CD14-positive monocyte (primary cell): Measurements from ENCODE around the gene ANKRD13B. TPM values are rescaled to one million over a fixed set of nuclear protein-coding genes. Genes with fewer than 3 reads are reported as not detected.
A peak's percentile ranks its signal among the peaks of the same experiment; 100 is the strongest.

Source experiments
- DNase-seq, 3 donors: peaks; one replicate each; pipeline ENCODE4 v3.0.0-alpha.2; 2011 to 2022
- H2AFZ ChIP-seq: 2 replicates; pipeline ENCODE4 v1.6.0; 2012; ENCODE audit warnings: mild to moderate bottlenecking, low read depth, low read length, inconsistent platforms; ENCODE audit not compliant: insufficient read depth, poor library complexity, severe bottlenecking
- H3K27ac ChIP-seq, 2 donors: 1 replicate in 1 of 2; 2 replicates in 1 of 2; pipeline ENCODE4 v1.5.1; 2012 to 2013; ENCODE audit warnings: low read length in 2 of 2, control low read depth in 1 of 2, inconsistent platforms in 1 of 2, low read depth in 1 of 2, mild to moderate bottlenecking in 1 of 2
- H3K27me3 ChIP-seq, 2 donors: one replicate each; pipeline versions ENCODE4 v1.6.0 to v1.6.1; 2011 to 2013; ENCODE audit warnings: low read length in 2 of 2; ENCODE audit not compliant: control insufficient read depth in 2 of 2, insufficient read depth in 2 of 2
- H3K36me3 ChIP-seq, 2 donors: replicated peaks in 1 of 2; 1 replicate in 1 of 2; 2 replicates in 1 of 2; pipeline versions ENCODE4 v1.5.1 to v1.6.1; 2012 to 2013; ENCODE audit warnings: low read length in 2 of 2, control low read depth in 1 of 2, inconsistent platforms in 1 of 2, mild to moderate bottlenecking in 1 of 2; ENCODE audit not compliant: insufficient read depth in 2 of 2, control insufficient read depth in 1 of 2
- H3K4me1 ChIP-seq, 2 donors: 1 replicate in 1 of 2; 2 replicates in 1 of 2; pipeline versions ENCODE4 v1.5.1 to v1.6.1; 2012 to 2013; ENCODE audit warnings: low read length in 2 of 2, control low read depth in 1 of 2, inconsistent platforms in 1 of 2, mild to moderate bottlenecking in 1 of 2, moderate library complexity in 1 of 2; ENCODE audit not compliant: insufficient read depth in 2 of 2, control insufficient read depth in 1 of 2
- H3K4me2 ChIP-seq: replicated peaks from 2 replicates; pipeline ENCODE3; 2012; ENCODE audit warnings: low read length, moderate library complexity, mild to moderate bottlenecking; ENCODE audit not compliant: poor library complexity, severe bottlenecking; ENCODE audit errors: extremely low read depth
- H3K4me3 ChIP-seq, 3 experiments: fragments of 200-600 bp in 1 of 3; sonication (generic) in 1 of 3; replicated peaks in 1 of 3; 1 replicate in 2 of 3; 2 replicates in 1 of 3; pipeline ENCODE4 v1.5.1; 2011 to 2013; ENCODE audit warnings: low read length in 3 of 3, mild to moderate bottlenecking in 3 of 3, control low read depth in 2 of 3, low read depth in 2 of 3, inconsistent platforms in 1 of 3, moderate library complexity in 1 of 3
- H3K79me2 ChIP-seq: 2 replicates; pipeline ENCODE4 v1.6.0; 2012; ENCODE audit warnings: mild to moderate bottlenecking, control low read depth, inconsistent platforms, low read length, moderate library complexity; ENCODE audit not compliant: insufficient read depth
- H3K9ac ChIP-seq: 2 replicates; pipeline ENCODE4 v1.6.0; 2017; ENCODE audit warnings: low read length, mild to moderate bottlenecking; ENCODE audit not compliant: insufficient read depth, poor library complexity, severe bottlenecking
- H3K9me3 ChIP-seq, 2 donors: replicated peaks in 1 of 2; 1 replicate in 1 of 2; 2 replicates in 1 of 2; pipeline versions ENCODE4 v1.5.1 to v1.6.1; 2012 to 2013; ENCODE audit warnings: low read length in 2 of 2, control low read depth in 1 of 2; ENCODE audit not compliant: control insufficient read depth in 1 of 2, insufficient read depth in 1 of 2
- H4K20me1 ChIP-seq: 2 replicates; pipeline ENCODE4 v1.6.0; 2012; ENCODE audit warnings: mild to moderate bottlenecking, low read length, control low read depth, moderate library complexity; ENCODE audit not compliant: insufficient read depth
- H3K27ac Mint-ChIP-seq, 7 donors: one replicate each; pipeline ENCODE4 v1.8.0; 2020; ENCODE audit warnings: mild to moderate bottlenecking in 7 of 7, mixed read lengths in 7 of 7, moderate library complexity in 6 of 7, inconsistent platforms in 2 of 7
- H3K27me3 Mint-ChIP-seq, 3 donors: one replicate each; pipeline ENCODE4 v1.8.0; 2021 to 2022; ENCODE audit warnings: low read depth in 3 of 3, mild to moderate bottlenecking in 3 of 3, mixed read lengths in 3 of 3, moderate library complexity in 3 of 3, inconsistent platforms in 1 of 3
- H3K36me3 Mint-ChIP-seq, 2 donors: one replicate each; pipeline ENCODE4 v1.8.0; 2020; ENCODE audit warnings: mixed read lengths in 2 of 2, inconsistent platforms in 1 of 2, mild to moderate bottlenecking in 1 of 2
- H3K4me1 Mint-ChIP-seq: one replicate; pipeline ENCODE4 v1.8.0; 2020; ENCODE audit warnings: mild to moderate bottlenecking, mixed read lengths
- H3K4me3 Mint-ChIP-seq, 2 donors: one replicate each; pipeline ENCODE4 v1.8.0; 2020; ENCODE audit warnings: mild to moderate bottlenecking in 2 of 2, mixed read lengths in 2 of 2, moderate library complexity in 1 of 2
- H3K9me3 Mint-ChIP-seq, 7 donors: one replicate each; pipeline ENCODE4 v1.8.0; 2020 to 2022; ENCODE audit warnings: mixed read lengths in 7 of 7, mild to moderate bottlenecking in 6 of 7, moderate library complexity in 6 of 7, inconsistent platforms in 2 of 7
- WGBS: methylation state at CpG from one replicate; pipeline ENCODE4 v1.1.5; 2013; ENCODE audit warnings: missing lambda C conversion rate; ENCODE audit not compliant: insufficient coverage; 5-methylcytosine and 5-hydroxymethylcytosine counted together
- intact Hi-C, 2 donors: fragments of 100-400 bp; cut with micrococcal nuclease; formaldehyde crosslinking; loops; one replicate each; pipeline versions ENCODE4 v1.15.0 to v1.15.1; 2023
- polyA plus RNA-seq, 3 donors: library from polyadenylated mRNA; depleted of rRNA in 1 of 3; unstranded in 2 of 3; stranded (reverse) in 1 of 3; fragments of 300-500 nt in 2 of 3; fragments of >200 nt in 1 of 3; fragmentation: Illumina TruSeq in 2 of 3; gene quantifications; 1 replicate in 2 of 3; 2 replicates in 1 of 3; pipeline ENCODE4 v1.2.3, GENCODE V29; 2012 to 2021
- TF ChIP-seq, protein P1 (sequence below): fragments of 200-600 bp; IDR thresholded peaks from one replicate; pipeline ENCODE4 v1.8.0; 2022; ENCODE audit warnings: antibody characterized with exemption, mild to moderate bottlenecking

The ANKRD13B gene
- polyA plus RNA-seq, 3 donors = 0.37 TPM; not detected in 2

DNA sequence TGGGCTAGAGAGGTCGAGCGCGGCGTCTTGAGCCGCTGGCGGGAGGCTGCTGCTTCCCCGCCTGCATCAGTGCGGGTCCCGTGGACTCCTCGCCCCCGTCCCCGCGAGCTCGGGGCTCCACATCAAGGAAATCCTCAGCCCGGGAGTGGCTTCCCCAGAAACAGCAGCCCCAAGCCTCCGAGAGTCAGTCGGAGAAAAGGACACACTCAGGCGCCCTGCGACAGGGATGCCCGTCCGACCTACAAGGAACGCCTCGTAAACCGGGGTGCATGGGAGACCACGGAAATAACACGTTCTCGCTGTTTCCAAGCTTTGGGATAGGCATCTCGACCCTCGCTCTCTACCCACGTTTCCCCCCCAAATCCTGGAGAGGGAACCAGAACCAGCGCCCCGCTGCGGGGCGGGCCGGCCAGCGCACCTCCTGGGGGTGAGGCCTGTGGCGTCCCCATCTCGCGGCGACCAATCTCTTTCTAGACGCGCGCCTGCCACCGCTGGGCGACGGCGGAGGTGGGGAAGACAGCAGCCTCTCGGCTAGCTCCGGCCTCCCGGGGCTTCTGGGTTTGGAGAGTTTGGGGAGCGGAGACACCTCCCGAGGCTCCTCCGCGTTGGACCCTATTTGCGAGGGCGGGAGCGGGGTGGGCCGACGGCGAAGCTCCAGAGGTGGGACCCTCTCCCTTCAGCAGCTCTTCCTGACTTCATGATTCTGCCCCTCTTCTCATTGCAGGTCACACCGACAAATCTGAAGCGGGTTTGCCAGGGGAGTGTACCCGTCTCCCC lies 25.2 kb upstream of the ANKRD13B start:
- no peaks in the 10 kb centered on the region for H3K9me3 Mint-ChIP-seq
- Histone ChIP-seq H3K4me2 (peak overlapping the region; percentile 100), H4K20me1 (peaks cover 18% of the 10 kb centered on the region), H3K36me3 (no peaks in the 10 kb centered on the region), H3K79me2 (peaks cover 37% of the 10 kb centered on the region), H3K4me3 (peak overlapping the region; percentile 76 to 97 (median 87)), H3K27ac (peak overlapping the region; percentile 64 to 70), H3K27me3 (no peaks in the 10 kb centered on the region), H2AFZ (peak overlapping the region; percentile 96), H3K9ac (peak overlapping the region; percentile 57), H3K4me1 (peaks cover 35 to 45% of the 10 kb centered on the region in 2 donors), H3K9me3 (no peaks in the 10 kb centered on the region)
- TF ChIP-seq, protein P1, sequence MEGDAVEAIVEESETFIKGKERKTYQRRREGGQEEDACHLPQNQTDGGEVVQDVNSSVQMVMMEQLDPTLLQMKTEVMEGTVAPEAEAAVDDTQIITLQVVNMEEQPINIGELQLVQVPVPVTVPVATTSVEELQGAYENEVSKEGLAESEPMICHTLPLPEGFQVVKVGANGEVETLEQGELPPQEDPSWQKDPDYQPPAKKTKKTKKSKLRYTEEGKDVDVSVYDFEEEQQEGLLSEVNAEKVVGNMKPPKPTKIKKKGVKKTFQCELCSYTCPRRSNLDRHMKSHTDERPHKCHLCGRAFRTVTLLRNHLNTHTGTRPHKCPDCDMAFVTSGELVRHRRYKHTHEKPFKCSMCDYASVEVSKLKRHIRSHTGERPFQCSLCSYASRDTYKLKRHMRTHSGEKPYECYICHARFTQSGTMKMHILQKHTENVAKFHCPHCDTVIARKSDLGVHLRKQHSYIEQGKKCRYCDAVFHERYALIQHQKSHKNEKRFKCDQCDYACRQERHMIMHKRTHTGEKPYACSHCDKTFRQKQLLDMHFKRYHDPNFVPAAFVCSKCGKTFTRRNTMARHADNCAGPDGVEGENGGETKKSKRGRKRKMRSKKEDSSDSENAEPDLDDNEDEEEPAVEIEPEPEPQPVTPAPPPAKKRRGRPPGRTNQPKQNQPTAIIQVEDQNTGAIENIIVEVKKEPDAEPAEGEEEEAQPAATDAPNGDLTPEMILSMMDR = peak; percentile 64
- peak overlapping the region; percentile 75 to 95 (median 91) for H3K27ac Mint-ChIP-seq
- DNase-seq = peak; percentile 23 to 48 (median 46)
- H3K4me1 Mint-ChIP-seq = peaks cover 43% of the 10 kb centered on the region
- peak overlapping the region; percentile 95 to 97 for H3K4me3 Mint-ChIP-seq
- peaks cover 15 to 18% of the 10 kb centered on the region in 2 donors for H3K36me3 Mint-ChIP-seq
- peaks cover 0 to 7% (median 2%) of the 10 kb centered on the region in 3 donors for H3K27me3 Mint-ChIP-seq
- intact Hi-C loops = loop anchor here (10.0 kb wide), 2 partner anchors 47 to 203 kb away; no protein-coding TSS in a partner anchor
- WGBS = under 1% methylated on average over 54 of the region's 63 CpGs

GRCh38 chr17:29568331-29569244 lies 24.3 kb upstream of the ANKRD13B start, which contains the start of gene TP53I13:
TP53I13 (plus strand) TSS chr17:29568701; CDS start chr17:29568759, 58 bp downstream.
- H3K36me3 Mint-ChIP-seq = peaks cover 17 to 20% of the 10 kb centered on the region in 2 donors
- H3K4me2 ChIP-seq = peak within 1 kb of the TSS; percentile 100
- peak; percentile 45 to 51 (median 47) for DNase-seq
- H4K20me1 ChIP-seq = peaks cover 25% of the 10 kb centered on the region
- peak within 1 kb of the TSS; percentile 75 to 95 (median 91) for H3K27ac Mint-ChIP-seq
- peaks cover under 1 to 6% of the 10 kb centered on the region in 2 donors for H3K36me3 ChIP-seq
- H3K27me3 Mint-ChIP-seq = peaks cover 0 to 7% (median 2%) of the 10 kb centered on the region in 3 donors
- peak within 1 kb of the TSS; percentile 95 to 97 for H3K4me3 Mint-ChIP-seq
- H2AFZ ChIP-seq = peak within 1 kb of the TSS; percentile 97
- intact Hi-C loops = loop anchor here (10.0 kb wide), 2 partner anchors 46 to 204 kb away; no protein-coding TSS in a partner anchor
- no peaks in the 10 kb centered on the region for H3K9me3 ChIP-seq
- peak within 1 kb of the TSS; percentile 69 for H3K9ac ChIP-seq
- no peaks in the 10 kb centered on the region for H3K27me3 ChIP-seq
- H3K4me3 ChIP-seq = peak within 1 kb of the TSS; percentile 76 to 97 (median 87)
- under 1% methylated on average over 82 of the region's 85 CpGs for WGBS
- peaks cover 32 to 45% of the 10 kb centered on the region in 2 donors for H3K4me1 ChIP-seq
- no peaks in the 10 kb centered on the region for H3K9me3 Mint-ChIP-seq
- H3K4me1 Mint-ChIP-seq = peaks cover 40% of the 10 kb centered on the region
- TF ChIP-seq, protein P1 = no peak
- peak within 1 kb of the TSS; percentile 64 to 70 for H3K27ac ChIP-seq
- peaks cover 36% of the 10 kb centered on the region for H3K79me2 ChIP-seq
